ENCODE data around the gene ARHGEF10L.

Gene ARHGEF10L

DNA sequence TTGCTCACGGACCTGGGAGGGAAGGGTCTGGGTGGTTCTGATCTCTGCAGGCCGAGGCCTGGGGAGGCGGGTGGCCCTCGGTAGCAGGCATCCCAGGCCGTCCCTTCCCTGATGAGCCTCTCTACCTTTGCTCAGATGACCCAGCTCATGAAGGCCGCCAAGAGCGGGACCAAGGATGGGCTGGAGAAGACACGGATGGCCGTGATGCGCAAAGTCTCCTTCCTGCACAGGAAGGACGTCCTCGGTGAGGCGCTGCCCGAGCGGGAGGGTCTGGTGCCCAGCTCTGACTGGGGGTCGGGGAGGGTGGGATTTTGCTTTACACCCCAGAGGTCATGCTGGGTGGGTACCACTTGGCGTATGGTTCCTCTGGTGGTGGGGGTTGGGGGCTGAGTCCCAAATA is 76.5 kb downstream of the ARHGEF10L start:
- no peak for DNase-seq (ENCODE audit: low read depth)
- TF ChIP-seq, protein P1, sequence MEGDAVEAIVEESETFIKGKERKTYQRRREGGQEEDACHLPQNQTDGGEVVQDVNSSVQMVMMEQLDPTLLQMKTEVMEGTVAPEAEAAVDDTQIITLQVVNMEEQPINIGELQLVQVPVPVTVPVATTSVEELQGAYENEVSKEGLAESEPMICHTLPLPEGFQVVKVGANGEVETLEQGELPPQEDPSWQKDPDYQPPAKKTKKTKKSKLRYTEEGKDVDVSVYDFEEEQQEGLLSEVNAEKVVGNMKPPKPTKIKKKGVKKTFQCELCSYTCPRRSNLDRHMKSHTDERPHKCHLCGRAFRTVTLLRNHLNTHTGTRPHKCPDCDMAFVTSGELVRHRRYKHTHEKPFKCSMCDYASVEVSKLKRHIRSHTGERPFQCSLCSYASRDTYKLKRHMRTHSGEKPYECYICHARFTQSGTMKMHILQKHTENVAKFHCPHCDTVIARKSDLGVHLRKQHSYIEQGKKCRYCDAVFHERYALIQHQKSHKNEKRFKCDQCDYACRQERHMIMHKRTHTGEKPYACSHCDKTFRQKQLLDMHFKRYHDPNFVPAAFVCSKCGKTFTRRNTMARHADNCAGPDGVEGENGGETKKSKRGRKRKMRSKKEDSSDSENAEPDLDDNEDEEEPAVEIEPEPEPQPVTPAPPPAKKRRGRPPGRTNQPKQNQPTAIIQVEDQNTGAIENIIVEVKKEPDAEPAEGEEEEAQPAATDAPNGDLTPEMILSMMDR (conservative IDR thresholded peaks at IDR 0.05; ENCODE audit: low read depth, low read length), result no peak
- no peak overlapping the region for H3K4me3 ChIP-seq (ENCODE audit: low read length)

DNA sequence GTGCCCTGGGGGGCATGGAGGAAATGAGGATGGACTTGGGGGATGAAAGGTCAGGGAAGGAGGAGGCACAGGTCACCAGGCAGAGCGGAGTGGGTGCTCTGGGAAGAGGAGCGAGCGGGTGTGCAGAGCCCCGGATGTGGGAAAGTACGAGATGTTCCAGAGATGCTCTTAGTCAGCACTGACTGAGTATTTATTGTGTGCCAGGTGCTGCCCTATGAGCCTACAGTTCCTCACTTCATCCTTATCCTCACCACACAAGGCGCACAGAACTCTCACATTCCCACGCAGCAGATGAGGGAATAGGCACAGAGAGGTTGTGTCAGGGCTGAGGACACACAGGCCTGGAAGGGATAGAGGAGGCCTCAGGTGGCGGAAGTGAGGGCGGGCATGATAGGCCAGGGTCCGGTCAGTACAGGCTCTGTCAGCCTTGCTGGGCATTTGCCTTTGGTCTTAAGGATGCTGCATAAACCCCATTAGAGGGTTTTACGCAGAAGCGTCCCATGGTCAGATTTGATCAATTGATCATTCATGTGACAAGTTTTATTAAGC is 77.3 kb downstream of the ARHGEF10L start:
- no peak for DNase-seq (ENCODE audit: low read depth)
- TF ChIP-seq, protein P1 (conservative IDR thresholded peaks at IDR 0.05; ENCODE audit: low read depth, low read length), result no peak
- no peak overlapping the region for H3K4me3 ChIP-seq (ENCODE audit: low read length)

DNA sequence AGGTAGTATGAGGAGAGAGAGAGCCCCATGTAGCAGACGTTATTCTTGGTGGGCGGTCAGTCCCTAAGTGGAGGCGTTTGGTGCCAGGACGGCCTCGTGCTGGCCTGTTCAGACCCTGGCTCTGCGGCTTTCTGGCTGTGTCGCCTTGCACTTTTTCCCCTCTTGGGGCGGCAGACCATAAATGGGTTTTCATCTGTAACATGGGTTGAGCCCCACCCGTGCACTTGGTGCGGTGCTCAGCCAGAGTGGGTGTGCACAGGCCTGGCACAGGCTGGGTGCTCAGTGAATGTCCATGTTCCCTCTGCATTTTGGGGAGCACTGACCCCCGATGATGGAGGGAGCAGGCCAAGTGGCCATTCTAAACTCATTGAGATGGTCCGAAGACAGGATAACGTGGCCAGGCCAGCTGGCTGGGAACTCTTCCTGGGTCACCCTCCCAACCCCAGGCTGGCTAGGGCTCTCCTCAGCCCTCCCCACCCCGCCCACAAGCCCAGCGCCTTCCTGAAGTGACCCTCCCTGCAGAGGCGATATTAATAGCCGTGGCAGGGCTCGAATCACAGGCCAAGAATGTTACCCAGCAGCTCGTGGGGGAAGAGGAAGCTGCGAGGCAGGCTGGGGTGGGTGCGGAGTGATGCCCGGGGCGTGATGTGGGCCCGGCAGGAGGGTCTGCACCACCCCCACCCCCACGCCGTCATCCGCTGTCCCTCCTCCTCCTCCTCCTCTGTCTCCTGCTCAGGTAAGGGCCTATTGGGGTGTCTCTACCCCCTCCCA is 78.5 kb downstream of the ARHGEF10L start:
- no peak for DNase-seq (ENCODE audit: low read depth)
- TF ChIP-seq, protein P1 (conservative IDR thresholded peaks at IDR 0.05; ENCODE audit: low read depth, low read length), result no peak
- H3K4me3 ChIP-seq (ENCODE audit: low read length), result no peak overlapping the region

DNA sequence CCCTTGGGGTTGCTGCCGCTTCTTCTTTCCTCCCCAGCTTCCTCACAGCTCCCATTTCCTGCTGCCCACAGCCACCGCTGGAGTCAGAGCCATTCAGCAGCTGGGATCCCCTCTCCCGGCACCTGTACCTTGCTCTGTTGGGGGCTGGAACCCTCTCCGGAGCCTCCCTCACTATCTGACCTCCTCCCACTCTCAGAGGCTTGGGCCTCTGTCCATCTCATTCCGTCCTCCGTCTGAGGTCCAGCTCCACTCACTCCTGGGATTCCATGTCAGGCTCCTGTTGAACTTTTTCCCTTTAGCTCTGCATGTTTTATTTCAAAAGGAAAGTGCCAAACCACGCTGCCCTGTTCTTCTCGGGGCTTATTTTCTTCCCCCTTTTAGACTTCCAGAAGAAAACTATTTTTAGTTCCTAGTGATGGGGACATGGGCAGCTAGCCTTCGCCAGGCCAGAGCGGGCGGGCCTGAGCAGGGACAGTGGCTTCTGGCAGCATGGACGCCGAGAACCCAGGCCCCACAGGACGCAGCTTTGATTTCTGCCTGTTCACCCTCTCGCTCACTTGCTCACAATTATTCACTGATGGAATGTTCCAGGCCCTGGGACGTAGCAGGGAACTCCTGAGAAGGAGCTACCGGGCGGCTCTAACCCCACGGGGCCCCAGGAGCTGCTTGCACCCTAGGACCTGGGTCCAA is 79.2 kb downstream of the ARHGEF10L start:
- no peak for DNase-seq (ENCODE audit: low read depth)
- TF ChIP-seq, protein P1 (conservative IDR thresholded peaks at IDR 0.05; ENCODE audit: low read depth, low read length), result no peak
- no peak overlapping the region for H3K4me3 ChIP-seq (ENCODE audit: low read length)

DNA sequence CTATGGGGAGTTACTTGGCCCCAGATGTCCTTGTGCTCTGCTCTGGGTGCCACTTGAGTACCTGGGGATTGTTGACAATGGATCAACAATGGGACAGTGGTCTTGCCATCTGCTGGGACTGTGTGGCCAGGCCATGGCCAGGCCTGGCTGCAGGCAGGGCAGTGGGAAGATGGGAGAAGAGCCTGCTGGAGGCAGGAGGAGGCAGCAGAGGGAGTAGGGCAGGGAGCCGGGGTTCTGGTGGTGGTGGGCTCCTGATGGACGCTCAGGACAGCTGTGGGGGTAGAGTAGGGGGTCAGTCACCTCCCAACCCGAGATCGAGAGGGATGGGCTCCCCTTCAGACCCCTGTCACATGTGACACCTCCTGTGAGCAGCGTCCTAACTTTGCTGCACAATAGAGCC is 81.0 kb downstream of the ARHGEF10L start:
- DNase-seq (ENCODE audit: low read depth), result no peak
- TF ChIP-seq, protein P1 (conservative IDR thresholded peaks at IDR 0.05; ENCODE audit: low read depth, low read length), result no peak
- no peak overlapping the region for H3K4me3 ChIP-seq (ENCODE audit: low read length)

DNA sequence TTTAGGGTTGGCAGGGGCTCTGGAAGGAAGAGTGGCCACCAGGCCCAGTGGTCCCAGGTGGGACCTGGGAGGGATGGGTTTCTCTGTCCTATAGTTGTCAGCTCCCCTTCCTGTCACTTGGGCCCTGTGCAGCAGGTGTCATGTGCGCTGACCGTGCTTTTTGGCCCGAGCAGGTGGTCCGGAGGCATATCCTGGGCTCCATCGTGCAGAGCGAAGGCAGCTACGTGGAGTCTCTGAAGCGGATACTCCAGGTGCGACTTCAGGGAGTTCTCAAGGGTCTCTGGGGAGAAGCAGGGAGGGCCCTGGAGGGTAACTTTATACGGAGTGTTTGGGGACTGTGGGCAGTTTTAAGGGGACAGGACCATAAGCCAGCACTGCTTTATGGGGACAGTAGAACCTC is 82.2 kb downstream of the ARHGEF10L start:
- H3K4me3 ChIP-seq (ENCODE audit: low read length), result no peak overlapping the region
- TF ChIP-seq, protein P1 (conservative IDR thresholded peaks at IDR 0.05; ENCODE audit: low read depth, low read length), result no peak
- no peak for DNase-seq (ENCODE audit: low read depth)
